Eye (tissue), 1 donor: ENCODE measurements around the gene ZAR1L.

Experiments used
- DNase-seq: peaks from one replicate; pipeline ENCODE4 v3.0.0-alpha.2; 2015

The ZAR1L gene

DNA sequence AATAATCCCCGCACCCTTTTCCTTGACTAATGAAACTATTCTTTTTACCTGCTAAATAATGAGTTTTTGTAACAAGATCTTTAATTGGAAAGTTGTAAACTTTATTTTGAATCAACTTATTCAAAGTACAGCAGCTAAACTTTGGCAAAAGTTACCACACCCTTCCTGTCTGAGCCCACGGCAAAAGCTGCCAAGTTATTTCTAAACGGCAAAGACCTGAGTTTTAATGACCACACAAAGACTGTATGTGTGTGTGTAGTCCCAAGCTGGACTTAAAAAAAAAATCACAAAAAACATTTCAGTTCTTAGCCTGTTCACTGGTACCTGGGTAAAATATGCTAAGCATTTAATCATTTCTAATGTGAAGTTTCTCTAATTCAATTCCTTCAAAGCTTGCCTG is 60.7 kb downstream of the ZAR1L start:
- DNase-seq = no peak

GRCh38 chr13:32253911-32254399 is 61.2 kb downstream of the ZAR1L start:
- no peak for DNase-seq
